NT2/D1 (cell line): ENCODE results near the gene MRPS14.

Experiments
- SUZ12 ChIP-seq: IDR thresholded peaks from 2 replicates; pipeline ENCODE4 v1.6.1; 2011; ENCODE audit not compliant: insufficient read length, insufficient read depth; ENCODE audit errors: extremely low read depth
- YY1 ChIP-seq: IDR thresholded peaks from 2 replicates; pipeline ENCODE4 v1.6.1; 2011; ENCODE audit not compliant: insufficient read length, insufficient read depth
- ZNF274 ChIP-seq: IDR thresholded peaks from 2 replicates; pipeline ENCODE4 v1.6.1; 2011; ENCODE audit warnings: mild to moderate bottlenecking, low read depth, low read length

- TF ChIP-seq YY1 = no peak
- TF ChIP-seq ZNF274 = no peak
- TF ChIP-seq SUZ12 = no peak
Observed at GRCh38 chr1:175062339-175062738, 39.1 kb upstream of the MRPS14 start.
